HepG2 (cell line): Measurements from ENCODE around the gene CUL7. TPM values are rescaled to one million over a fixed set of nuclear protein-coding genes. Genes with fewer than 3 reads are reported as not detected.

ENCODE experiments used
- ATAD3A ChIP-seq: sonication (generic); formaldehyde crosslinking; IDR thresholded peaks from 2 replicates; pipeline ENCODE4 v1.4.0; 2020; ENCODE audit warnings: missing genetic modification reagents
- CC2D1A ChIP-seq: sonication (generic); formaldehyde crosslinking; IDR thresholded peaks from 2 replicates; pipeline ENCODE4 v1.8.1; 2023; ENCODE audit warnings: mild to moderate bottlenecking, missing genetic modification reagents
- ELF1 ChIP-seq: sonication (generic); formaldehyde crosslinking; IDR thresholded peaks from 2 replicates; pipeline ENCODE4 v1.4.0; 2020; ENCODE audit warnings: missing genetic modification reagents
- FOXA3 ChIP-seq: IDR thresholded peaks from 2 replicates; pipeline ENCODE4 v1.6.1; 2016; ENCODE audit warnings: missing genetic modification reagents, missing compliant biosample characterization
- FOXP1 ChIP-seq, 2 experiments: fragments of 450-650 bp in 1 of 2; IDR thresholded peaks; 2 replicates each; pipeline ENCODE4 v1.6.1; 2017 to 2018; ENCODE audit warnings: antibody characterized with exemption in 1 of 2
- HNRNPLL ChIP-seq: fragments of 200-400 bp; formaldehyde crosslinking; IDR thresholded peaks from 2 replicates; pipeline ENCODE4 v1.6.1; 2017; ENCODE audit warnings: mild to moderate bottlenecking, low read depth, low read length; ENCODE audit not compliant: poor library complexity, severe bottlenecking
- HOXA7 ChIP-seq: sonication (generic); formaldehyde crosslinking; IDR thresholded peaks from 2 replicates; pipeline ENCODE4 v1.8.1; 2022; ENCODE audit warnings: mild to moderate bottlenecking, missing genetic modification reagents, moderate library complexity
- MBNL3 ChIP-seq: fragments of 250-450 bp; sonication (Bioruptor Pico); conservative IDR thresholded peaks from 2 replicates; pipeline ENCODE4 v1.8.0; 2022; ENCODE audit warnings: mild to moderate bottlenecking, inconsistent platforms
- NFKBIZ ChIP-seq: IDR thresholded peaks from 2 replicates; pipeline ENCODE4 v1.6.1; 2018; ENCODE audit warnings: missing genetic modification reagents, missing compliant biosample characterization
- NR1H2 ChIP-seq: sonication (generic); formaldehyde crosslinking; IDR thresholded peaks from 2 replicates; pipeline ENCODE4 v1.8.1; 2022; ENCODE audit warnings: low read depth, missing genetic modification reagents, borderline replicate concordance
- SIX4 ChIP-seq: sonication (generic); formaldehyde crosslinking; IDR thresholded peaks from 2 replicates; pipeline ENCODE4 v1.4.0; 2020; ENCODE audit warnings: missing genetic modification reagents
- ZNF143 ChIP-seq: sonication (generic); formaldehyde crosslinking; IDR thresholded peaks from 2 replicates; pipeline ENCODE4 v1.4.0; 2020; ENCODE audit warnings: missing genetic modification reagents
- ZNF30 ChIP-seq: sonication (generic); formaldehyde crosslinking; IDR thresholded peaks from 2 replicates; pipeline ENCODE4 v1.5.0; 2020; ENCODE audit warnings: mild to moderate bottlenecking, missing genetic modification reagents
- ZNF337 ChIP-seq: sonication (generic); formaldehyde crosslinking; IDR thresholded peaks from 2 replicates; pipeline ENCODE4 v1.5.1; 2020; ENCODE audit warnings: missing genetic modification reagents, low read depth, mild to moderate bottlenecking, borderline replicate concordance
- ZNF382 ChIP-seq: sonication (generic); formaldehyde crosslinking; IDR thresholded peaks from 2 replicates; pipeline ENCODE4 v1.5.0; 2020; ENCODE audit warnings: missing genetic modification reagents, mild to moderate bottlenecking, borderline replicate concordance
- ZNF766 ChIP-seq: sonication (generic); formaldehyde crosslinking; IDR thresholded peaks from 2 replicates; pipeline ENCODE4 v1.5.0; 2020; ENCODE audit warnings: missing genetic modification reagents, borderline replicate concordance
- ZNF773 ChIP-seq: sonication (generic); formaldehyde crosslinking; IDR thresholded peaks from 2 replicates; pipeline ENCODE4 v1.4.0; 2020; ENCODE audit warnings: missing genetic modification reagents, borderline replicate concordance
- polyA plus RNA-seq, 8 experiments: library from polyadenylated mRNA; depleted of rRNA in 3 of 8; stranded (reverse) in 7 of 8; unstranded in 1 of 8; fragments of >200 nt; fragmentation: Illumina TruSeq in 4 of 8; extraction: Trizol in 4 of 8; gene quantifications; 2 replicates each; pipeline versions ENCODE4 v1.2.1 to v1.2.3, GENCODE V29; 2011 to 2016; ENCODE audit warnings: low read depth in 4 of 8, missing spikeins in 1 of 8, mixed read lengths in 1 of 8; ENCODE audit not compliant: insufficient read depth in 1 of 8
- total RNA-seq, 5 experiments: library from RNA; depleted of rRNA; stranded (reverse); fragments of >200 nt; fragmentation: Illumina TruSeq; extraction: Trizol; gene quantifications; 2 replicates each; pipeline ENCODE4 v1.2.3, GENCODE V29; 2016; ENCODE audit warnings: low read depth in 1 of 5
- TF ChIP-seq, protein P1 (sequence below): sonication (generic); formaldehyde crosslinking; IDR thresholded peaks from 2 replicates; pipeline ENCODE4 v1.5.1; 2020; ENCODE audit warnings: mild to moderate bottlenecking, missing genetic modification reagents, moderate library complexity
- TF ChIP-seq, protein P2 (sequence below): fragments of 450-650 bp; IDR thresholded peaks from 2 replicates; pipeline ENCODE4 v1.6.1; 2017; ENCODE audit warnings: mild to moderate bottlenecking
- TF ChIP-seq, protein P3 (sequence below): sonication (generic); IDR thresholded peaks from 2 replicates; pipeline ENCODE4 v1.6.1; 2016; ENCODE audit warnings: low read depth, borderline replicate concordance
- TF ChIP-seq, protein P4 (sequence below): sonication (generic); formaldehyde crosslinking; IDR thresholded peaks from 2 replicates; pipeline ENCODE4 v1.8.1; 2023; ENCODE audit warnings: missing genetic modification reagents, mild to moderate bottlenecking, borderline replicate concordance

The CUL7 gene
- total and polyA plus RNA-seq, 2 of the 13 experiments (the other 11 are each of a cell fraction or from before 2014, with no cell fraction given) = 32.0 to 60.7 TPM

DNA sequence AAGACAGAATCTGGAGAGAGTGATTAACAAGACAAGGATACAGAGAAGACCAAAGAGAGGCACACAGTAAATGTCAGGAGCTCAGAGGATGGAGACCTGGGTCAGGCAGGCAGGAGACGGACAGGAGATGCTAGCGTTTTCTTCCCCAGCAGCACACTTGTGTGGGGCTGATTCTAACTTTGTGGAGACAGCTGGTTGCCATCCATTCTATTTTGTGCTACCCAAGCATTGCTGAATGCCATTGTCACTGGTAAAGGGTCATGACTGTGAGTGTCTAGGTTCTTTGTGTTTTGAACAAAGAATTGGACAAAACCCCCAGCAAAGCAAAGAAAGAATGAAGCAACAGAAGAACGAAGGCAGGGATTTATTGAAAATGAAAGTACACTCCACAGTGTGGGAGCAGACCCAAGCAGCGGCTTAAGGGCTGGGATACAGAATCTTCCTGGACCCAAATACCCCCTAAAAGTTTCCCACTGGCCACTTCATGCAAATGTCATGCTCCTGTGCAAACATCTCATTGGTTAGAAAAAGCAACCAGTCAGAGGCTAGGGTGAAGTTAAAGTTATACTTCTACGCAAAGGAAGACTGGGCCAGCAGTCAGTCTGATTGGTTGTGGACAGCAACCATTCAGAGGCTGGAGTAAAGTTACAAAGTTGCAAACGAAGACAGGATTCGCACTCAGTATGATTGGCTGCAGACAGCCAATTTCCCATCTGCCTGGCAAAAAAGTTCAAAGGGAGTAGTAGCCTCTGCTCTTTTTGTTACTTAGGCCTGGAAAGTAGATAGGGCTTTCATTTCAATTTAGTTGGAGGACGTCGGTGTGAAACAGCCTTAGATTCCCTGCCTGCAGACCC is 40.0 kb upstream of the CUL7 start (continued):
- TF ChIP-seq ZNF143 = no peak
- TF ChIP-seq HOXA7 = no peak
- no peak for TF ChIP-seq ATAD3A (CRISPR knock-in tag)
- TF ChIP-seq, protein P1, sequence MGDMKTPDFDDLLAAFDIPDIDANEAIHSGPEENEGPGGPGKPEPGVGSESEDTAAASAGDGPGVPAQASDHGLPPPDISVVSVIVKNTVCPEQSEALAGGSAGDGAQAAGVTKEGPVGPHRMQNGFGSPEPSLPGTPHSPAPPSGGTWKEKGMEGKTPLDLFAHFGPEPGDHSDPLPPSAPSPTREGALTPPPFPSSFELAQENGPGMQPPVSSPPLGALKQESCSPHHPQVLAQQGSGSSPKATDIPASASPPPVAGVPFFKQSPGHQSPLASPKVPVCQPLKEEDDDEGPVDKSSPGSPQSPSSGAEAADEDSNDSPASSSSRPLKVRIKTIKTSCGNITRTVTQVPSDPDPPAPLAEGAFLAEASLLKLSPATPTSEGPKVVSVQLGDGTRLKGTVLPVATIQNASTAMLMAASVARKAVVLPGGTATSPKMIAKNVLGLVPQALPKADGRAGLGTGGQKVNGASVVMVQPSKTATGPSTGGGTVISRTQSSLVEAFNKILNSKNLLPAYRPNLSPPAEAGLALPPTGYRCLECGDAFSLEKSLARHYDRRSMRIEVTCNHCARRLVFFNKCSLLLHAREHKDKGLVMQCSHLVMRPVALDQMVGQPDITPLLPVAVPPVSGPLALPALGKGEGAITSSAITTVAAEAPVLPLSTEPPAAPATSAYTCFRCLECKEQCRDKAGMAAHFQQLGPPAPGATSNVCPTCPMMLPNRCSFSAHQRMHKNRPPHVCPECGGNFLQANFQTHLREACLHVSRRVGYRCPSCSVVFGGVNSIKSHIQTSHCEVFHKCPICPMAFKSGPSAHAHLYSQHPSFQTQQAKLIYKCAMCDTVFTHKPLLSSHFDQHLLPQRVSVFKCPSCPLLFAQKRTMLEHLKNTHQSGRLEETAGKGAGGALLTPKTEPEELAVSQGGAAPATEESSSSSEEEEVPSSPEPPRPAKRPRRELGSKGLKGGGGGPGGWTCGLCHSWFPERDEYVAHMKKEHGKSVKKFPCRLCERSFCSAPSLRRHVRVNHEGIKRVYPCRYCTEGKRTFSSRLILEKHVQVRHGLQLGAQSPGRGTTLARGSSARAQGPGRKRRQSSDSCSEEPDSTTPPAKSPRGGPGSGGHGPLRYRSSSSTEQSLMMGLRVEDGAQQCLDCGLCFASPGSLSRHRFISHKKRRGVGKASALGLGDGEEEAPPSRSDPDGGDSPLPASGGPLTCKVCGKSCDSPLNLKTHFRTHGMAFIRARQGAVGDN (CRISPR knock-in tag) = no peak
- TF ChIP-seq HNRNPLL = no peak
- TF ChIP-seq FOXA3 = peak; percentile 20; the same call in 1 of the 2 replicates
- TF ChIP-seq ELF1 (CRISPR knock-in tag) = no peak
- no peak for TF ChIP-seq ZNF337 (CRISPR knock-in tag)
- TF ChIP-seq ZNF30 (CRISPR knock-in tag) = no peak
- no peak for TF ChIP-seq ZNF382 (CRISPR knock-in tag)
- TF ChIP-seq ZNF773 (CRISPR knock-in tag) = no peak
- TF ChIP-seq CC2D1A (CRISPR knock-in tag) = no peak
- no peak for TF ChIP-seq FOXP1 (IDR thresholded peaks at IDR 0.05)
- no peak for TF ChIP-seq FOXP1 (CRISPR knock-in tag; IDR thresholded peaks at IDR 0.05)
- TF ChIP-seq MBNL3 (CRISPR knock-in tag) = no peak
- TF ChIP-seq, protein P2, sequence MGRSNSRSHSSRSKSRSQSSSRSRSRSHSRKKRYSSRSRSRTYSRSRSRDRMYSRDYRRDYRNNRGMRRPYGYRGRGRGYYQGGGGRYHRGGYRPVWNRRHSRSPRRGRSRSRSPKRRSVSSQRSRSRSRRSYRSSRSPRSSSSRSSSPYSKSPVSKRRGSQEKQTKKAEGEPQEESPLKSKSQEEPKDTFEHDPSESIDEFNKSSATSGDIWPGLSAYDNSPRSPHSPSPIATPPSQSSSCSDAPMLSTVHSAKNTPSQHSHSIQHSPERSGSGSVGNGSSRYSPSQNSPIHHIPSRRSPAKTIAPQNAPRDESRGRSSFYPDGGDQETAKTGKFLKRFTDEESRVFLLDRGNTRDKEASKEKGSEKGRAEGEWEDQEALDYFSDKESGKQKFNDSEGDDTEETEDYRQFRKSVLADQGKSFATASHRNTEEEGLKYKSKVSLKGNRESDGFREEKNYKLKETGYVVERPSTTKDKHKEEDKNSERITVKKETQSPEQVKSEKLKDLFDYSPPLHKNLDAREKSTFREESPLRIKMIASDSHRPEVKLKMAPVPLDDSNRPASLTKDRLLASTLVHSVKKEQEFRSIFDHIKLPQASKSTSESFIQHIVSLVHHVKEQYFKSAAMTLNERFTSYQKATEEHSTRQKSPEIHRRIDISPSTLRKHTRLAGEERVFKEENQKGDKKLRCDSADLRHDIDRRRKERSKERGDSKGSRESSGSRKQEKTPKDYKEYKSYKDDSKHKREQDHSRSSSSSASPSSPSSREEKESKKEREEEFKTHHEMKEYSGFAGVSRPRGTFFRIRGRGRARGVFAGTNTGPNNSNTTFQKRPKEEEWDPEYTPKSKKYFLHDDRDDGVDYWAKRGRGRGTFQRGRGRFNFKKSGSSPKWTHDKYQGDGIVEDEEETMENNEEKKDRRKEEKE = no peak
- TF ChIP-seq, protein P3, sequence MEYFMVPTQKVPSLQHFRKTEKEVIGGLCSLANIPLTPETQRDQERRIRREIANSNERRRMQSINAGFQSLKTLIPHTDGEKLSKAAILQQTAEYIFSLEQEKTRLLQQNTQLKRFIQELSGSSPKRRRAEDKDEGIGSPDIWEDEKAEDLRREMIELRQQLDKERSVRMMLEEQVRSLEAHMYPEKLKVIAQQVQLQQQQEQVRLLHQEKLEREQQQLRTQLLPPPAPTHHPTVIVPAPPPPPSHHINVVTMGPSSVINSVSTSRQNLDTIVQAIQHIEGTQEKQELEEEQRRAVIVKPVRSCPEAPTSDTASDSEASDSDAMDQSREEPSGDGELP = no peak
- 0 out of 2 replicates have a peak, but pooled peaks have one; percentile 62 for TF ChIP-seq SIX4 (CRISPR knock-in tag)
- TF ChIP-seq ZNF766 (CRISPR knock-in tag) = no peak
- TF ChIP-seq, protein P4, sequence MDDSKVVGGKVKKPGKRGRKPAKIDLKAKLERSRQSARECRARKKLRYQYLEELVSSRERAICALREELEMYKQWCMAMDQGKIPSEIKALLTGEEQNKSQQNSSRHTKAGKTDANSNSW = no peak
- no peak for TF ChIP-seq NFKBIZ
- no peak for TF ChIP-seq NR1H2 (CRISPR knock-in tag)
